Colonic mucosa (tissue), 4 donors: ENCODE measurements around the gene COLEC11. TPM values are rescaled to one million over a fixed set of nuclear protein-coding genes. Genes with fewer than 3 reads are reported as not detected.

ENCODE experiments used
- DNase-seq: peaks from one replicate; pipeline ENCODE4 v3.0.0-alpha.2; 2020
- H3K27ac ChIP-seq: fragments of 200-600 bp; one replicate; pipeline ENCODE4 v1.8.0; 2021
- H3K27me3 ChIP-seq: fragments of 200-600 bp; one replicate; pipeline ENCODE4 v1.8.0; 2021
- H3K36me3 ChIP-seq: fragments of 200-600 bp; one replicate; pipeline ENCODE4 v1.8.0; 2021
- H3K4me1 ChIP-seq: fragments of 200-600 bp; one replicate; pipeline ENCODE4 v1.8.0; 2021; ENCODE audit warnings: mild to moderate bottlenecking
- H3K4me3 ChIP-seq: fragments of 200-600 bp; one replicate; pipeline ENCODE4 v1.8.0; 2021
- H3K9ac ChIP-seq, 2 donors: one replicate each; pipeline ENCODE4 v1.7.0; 2013; ENCODE audit warnings: control low read depth in 2 of 2, low read depth in 2 of 2, low read length in 2 of 2
- H3K9me3 ChIP-seq: fragments of 200-600 bp; one replicate; pipeline ENCODE4 v1.8.0; 2021
- CTCF ChIP-seq: fragments of 200-600 bp; IDR thresholded peaks from one replicate; pipeline ENCODE4 v1.8.0; 2022; ENCODE audit warnings: antibody characterized with exemption, mild to moderate bottlenecking
- intact Hi-C: fragments of 100-400 bp; cut with DNase I; formaldehyde crosslinking; loops from one replicate; pipeline ENCODE4 v1.14.1; 2022
- total RNA-seq, 2 donors: library from RNA; stranded (reverse); fragmentation: NEBNext Ultra II Directional in 1 of 2; extraction: Animal tissue kit (Norgen Biotek cat#: 25700) in 1 of 2; gene quantifications; one replicate each; pipeline ENCODE4 v1.2.1, GENCODE V29; 2021
- donor health status: healthy.
- donor health status: DM: no; HTN: no; CAD: no.
- donor health status: DM: no; HTN: no; CAD: no.

COLEC11 gene
- total RNA-seq, 2 donors from 2014 or later = 0.47 to 0.80 TPM

DNA sequence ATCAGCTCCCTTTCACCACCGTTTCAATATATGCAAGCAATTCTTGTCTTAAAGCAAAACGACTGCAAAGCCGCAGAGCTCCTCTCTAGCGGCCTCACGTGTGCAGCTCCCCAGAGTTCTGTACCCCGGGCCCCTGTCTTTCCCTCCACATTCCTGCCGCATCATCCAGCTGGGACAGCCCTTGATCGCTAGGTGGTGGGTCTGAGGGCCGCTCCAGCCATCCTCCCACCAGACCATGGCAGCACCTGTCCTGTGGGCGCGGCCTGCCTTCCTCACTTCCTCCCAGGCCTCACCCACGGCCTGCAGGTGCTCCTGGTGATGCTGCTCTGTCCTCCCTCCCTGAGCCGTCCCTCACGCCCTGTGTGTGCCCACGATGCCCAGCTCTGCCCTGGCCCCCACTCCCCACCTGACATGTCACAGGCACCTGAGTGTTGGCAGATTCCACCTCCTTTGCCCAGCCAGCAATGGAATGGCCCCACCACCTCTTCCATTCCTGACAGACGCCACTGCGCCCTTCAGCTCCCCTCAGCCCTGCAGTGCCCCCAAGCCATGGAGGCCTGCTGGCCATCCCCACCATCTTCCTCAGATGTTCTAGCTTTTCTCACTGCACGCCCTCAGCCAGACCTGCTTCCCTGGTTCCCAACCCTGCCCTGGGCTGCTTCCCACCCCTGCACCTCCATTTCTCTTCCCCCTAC, 47.8 kb downstream of the COLEC11 start:
- Histone ChIP-seq H3K36me3 (no peaks in the 10 kb centered on the region), H3K27ac (no peak overlapping the region), H3K9me3 (no peaks in the 10 kb centered on the region), H3K9ac (no peak overlapping the region), H3K4me1 (no peaks in the 10 kb centered on the region), H3K27me3 (no peaks in the 10 kb centered on the region), H3K4me3 (no peak overlapping the region)
- DNase-seq = no peak
- no peak for TF ChIP-seq CTCF
- intact Hi-C loops = no loop called here

- Histone ChIP-seq H3K9ac (no peak overlapping the region), H3K36me3 (no peaks in the 10 kb centered on the region), H3K9me3 (no peaks in the 10 kb centered on the region), H3K27me3 (no peaks in the 10 kb centered on the region), H3K27ac (no peak overlapping the region), H3K4me3 (no peak overlapping the region), H3K4me1 (no peaks in the 10 kb centered on the region)
- intact Hi-C loops = no loop called here
- DNase-seq = no peak
- TF ChIP-seq CTCF = no peak
Observed at GRCh38 chr2:3643371-3644245, 48.7 kb downstream of the COLEC11 start.

DNA sequence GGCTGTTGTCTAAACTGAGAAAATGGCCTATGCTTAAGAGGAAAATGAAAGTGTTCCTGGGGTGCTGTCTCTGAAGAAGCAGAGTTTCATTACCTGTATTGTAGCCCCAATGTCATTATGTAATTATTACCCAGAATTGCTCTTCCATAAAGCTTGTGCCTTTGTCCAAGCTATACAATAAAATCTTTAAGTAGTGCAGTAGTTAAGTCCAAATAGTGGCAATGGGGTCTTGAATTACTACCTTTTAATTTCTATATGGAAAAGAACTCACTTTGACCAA, 49.3 kb downstream of the COLEC11 start:
- no peaks in the 10 kb centered on the region for H3K9me3 ChIP-seq
- intact Hi-C loops = no loop called here
- H3K27me3 ChIP-seq = no peaks in the 10 kb centered on the region
- no peaks in the 10 kb centered on the region for H3K4me1 ChIP-seq
- DNase-seq = no peak
- no peak overlapping the region for H3K9ac ChIP-seq
- no peak for TF ChIP-seq CTCF
- no peak overlapping the region for H3K4me3 ChIP-seq
- H3K36me3 ChIP-seq = no peaks in the 10 kb centered on the region
- no peak overlapping the region for H3K27ac ChIP-seq

GRCh38 chr2:3644891-3645605, 50.1 kb downstream of the COLEC11 start:
- H3K4me1 ChIP-seq = no peaks in the 10 kb centered on the region
- no peak for DNase-seq
- H3K9me3 ChIP-seq = no peaks in the 10 kb centered on the region
- TF ChIP-seq CTCF = no peak
- H3K9ac ChIP-seq = no peak overlapping the region
- no peaks in the 10 kb centered on the region for H3K27me3 ChIP-seq
- no peak overlapping the region for H3K4me3 ChIP-seq
- H3K36me3 ChIP-seq = no peaks in the 10 kb centered on the region
- intact Hi-C loops = no loop called here
- H3K27ac ChIP-seq = no peak overlapping the region

DNA sequence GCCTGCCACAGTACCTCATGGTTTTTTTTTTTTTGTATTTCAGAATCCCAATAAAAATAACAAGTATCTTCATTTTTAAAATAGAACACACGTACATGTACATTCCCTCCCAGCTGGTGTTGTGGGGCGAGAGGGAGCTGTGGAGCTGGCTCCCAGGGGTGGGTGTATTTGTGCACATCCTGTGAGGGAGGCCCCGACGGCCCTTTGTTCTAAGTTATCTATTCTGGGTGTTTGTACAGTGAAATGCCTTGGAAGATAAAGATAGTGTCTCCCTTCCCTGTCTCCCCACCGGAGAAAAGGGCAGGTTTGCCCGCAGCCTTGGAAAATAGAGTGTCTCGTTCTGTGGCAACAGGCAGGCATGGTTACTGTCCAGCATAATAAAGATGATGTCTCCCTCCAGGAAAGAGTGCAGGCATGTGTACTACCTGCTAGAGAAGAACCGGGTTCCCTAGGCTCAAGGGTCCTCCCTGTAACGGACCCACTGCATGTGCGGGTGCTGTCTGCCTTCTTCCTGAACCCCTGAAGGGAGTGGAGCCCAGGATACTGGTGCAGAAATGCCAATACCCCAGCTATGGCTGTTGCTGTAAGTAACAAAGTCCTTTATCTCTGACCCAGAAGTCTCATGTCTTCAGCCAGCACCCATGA, 51.0 kb downstream of the COLEC11 start:
- Histone ChIP-seq H3K36me3 (no peaks in the 10 kb centered on the region), H3K4me3 (no peak overlapping the region), H3K27ac (no peak overlapping the region), H3K27me3 (no peaks in the 10 kb centered on the region), H3K4me1 (no peaks in the 10 kb centered on the region), H3K9me3 (no peaks in the 10 kb centered on the region), H3K9ac (no peak overlapping the region)
- intact Hi-C loops = no loop called here
- TF ChIP-seq CTCF = no peak
- DNase-seq = no peak
